Muscle of leg (tissue), 11 donors: ENCODE results near the gene TRIM29. TPM values are rescaled to one million over a fixed set of nuclear protein-coding genes. Genes with fewer than 3 reads are reported as not detected.
A peak's percentile ranks its signal among the peaks of the same experiment; 100 is the strongest.

Source experiments
- DNase-seq: peaks from one replicate; pipeline ENCODE4 v3.0.0; 2013
- H3K27ac ChIP-seq: one replicate; pipeline ENCODE4 v1.5.1; 2013; ENCODE audit warnings: mild to moderate bottlenecking, low read length, control low read depth
- H3K27me3 ChIP-seq: one replicate; pipeline ENCODE4 v1.6.1; 2013; ENCODE audit warnings: low read length; ENCODE audit not compliant: control insufficient read depth, insufficient read depth
- H3K36me3 ChIP-seq: one replicate; pipeline ENCODE4 v1.6.1; 2013; ENCODE audit warnings: low read length; ENCODE audit not compliant: control insufficient read depth, insufficient read depth
- H3K4me1 ChIP-seq: one replicate; pipeline ENCODE4 v1.6.1; 2013; ENCODE audit warnings: low read length; ENCODE audit not compliant: control insufficient read depth, insufficient read depth
- H3K4me3 ChIP-seq: one replicate; pipeline ENCODE4 v1.5.1; 2013; ENCODE audit warnings: low read length, control low read depth
- H3K9me3 ChIP-seq: replicated peaks from 2 replicates; pipeline ENCODE4 v1.6.1; 2013; ENCODE audit warnings: low read depth, low read length; ENCODE audit not compliant: control insufficient read depth
- WGBS: methylation state at CpG from one replicate; pipeline ENCODE4 v1.1.5; 2013; ENCODE audit warnings: missing lambda C conversion rate; ENCODE audit not compliant: insufficient coverage; 5-methylcytosine and 5-hydroxymethylcytosine counted together
- polyA plus RNA-seq, 8 donors: library from polyadenylated mRNA; unstranded; fragments of 120-200 nt; gene quantifications; one replicate each; pipeline versions ENCODE4 v1.2.1 to v1.2.3, GENCODE V29; 2013; ENCODE audit warnings: inconsistent platforms in 1 of 8, low replicate concordance in 1 of 8; ENCODE audit not compliant: insufficient read length in 8 of 8, insufficient read depth in 1 of 8
- total RNA-seq: library from RNA; stranded (reverse); fragments of 120-200 nt; gene quantifications from one replicate; pipeline ENCODE4 v1.2.4, GENCODE V29; 2013

TRIM29 gene
- total and polyA plus RNA-seq, 9 donors = 0.30 to 44.3 (median 0.52) TPM

DNA sequence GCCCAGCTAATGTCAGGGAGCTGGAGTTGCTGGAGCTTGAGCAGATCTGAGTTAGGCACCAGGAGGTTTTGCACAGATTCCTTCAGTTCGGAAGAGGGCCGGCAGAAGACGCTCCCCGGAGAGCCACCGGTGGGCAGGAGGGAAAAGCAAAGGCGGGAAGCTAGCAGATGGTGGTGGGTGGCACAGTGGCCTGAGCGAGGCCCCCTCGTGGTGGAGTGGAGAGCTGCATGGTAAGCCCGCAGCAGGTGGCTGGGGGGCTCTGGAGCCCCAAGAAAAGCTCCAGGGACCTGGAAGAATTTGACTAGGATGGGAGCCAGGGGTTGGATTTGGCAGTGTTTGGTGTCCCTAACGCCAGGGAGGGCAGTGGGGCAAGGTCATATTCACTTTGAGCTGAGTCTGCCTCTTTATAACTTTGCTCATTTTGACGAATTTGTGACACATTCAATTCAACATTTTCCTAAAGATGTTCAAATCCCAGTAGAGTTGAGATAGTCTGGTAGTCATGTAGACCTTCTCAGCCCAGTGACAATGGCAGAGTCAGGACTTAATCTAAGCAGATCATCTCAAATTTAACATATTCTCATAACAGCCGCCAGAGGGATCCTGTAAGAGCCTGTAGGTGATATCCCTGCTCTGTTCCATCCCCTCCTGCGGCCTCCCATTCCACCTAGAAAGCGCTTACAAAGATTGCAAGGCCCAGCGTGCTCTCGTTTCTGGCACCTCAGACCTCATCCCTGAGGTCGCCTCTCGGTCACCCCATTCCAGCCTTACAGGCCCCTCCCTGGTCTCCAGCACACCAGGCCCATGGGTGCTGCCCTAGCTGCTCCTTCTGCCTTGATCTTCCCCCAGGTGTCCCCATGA is 57.9 kb downstream of the TRIM29 start:
- Histone ChIP-seq H3K4me1 (peaks cover 12% of the 10 kb centered on the region), H3K27me3 (no peaks in the 10 kb centered on the region), H3K4me3 (no peak overlapping the region), H3K9me3 (no peaks in the 10 kb centered on the region), H3K27ac (no peak overlapping the region), H3K36me3 (no peaks in the 10 kb centered on the region)
- WGBS = 30% methylated on average over 16 of the region's 18 CpGs
- no peak for DNase-seq

GRCh38 chr11:120078397-120078796 is 59.5 kb downstream of the TRIM29 start:
- no peak for DNase-seq
- Histone ChIP-seq H3K9me3 (no peaks in the 10 kb centered on the region), H3K4me1 (peaks cover 25% of the 10 kb centered on the region), H3K4me3 (no peak overlapping the region), H3K27ac (no peak overlapping the region), H3K36me3 (no peaks in the 10 kb centered on the region), H3K27me3 (no peaks in the 10 kb centered on the region)
- WGBS = 35% methylated on average over 2 of the region's 5 CpGs

DNA sequence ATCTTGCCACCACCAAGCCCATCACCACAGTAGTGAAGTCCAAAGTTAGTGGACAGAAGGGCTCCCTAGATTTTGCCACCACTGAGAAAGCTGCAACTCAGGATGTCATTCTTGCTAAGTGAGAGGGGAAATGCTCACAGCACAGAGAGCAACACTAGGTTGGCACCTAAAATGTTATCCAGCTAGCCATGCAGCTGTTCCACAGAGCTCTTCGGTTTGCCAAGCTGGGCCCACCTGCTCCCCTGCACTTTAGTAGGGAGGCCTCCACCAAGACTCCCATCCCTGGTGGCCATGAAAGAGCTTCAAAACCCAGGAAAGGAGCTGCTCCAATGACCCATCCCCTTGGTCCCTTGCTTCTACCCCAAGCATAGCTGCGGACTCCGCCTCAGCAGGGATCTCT is 63.8 kb downstream of the TRIM29 start:
- WGBS = 50% methylated on average over 1 of the region's 3 CpGs
- no peaks in the 10 kb centered on the region for H3K9me3 ChIP-seq
- no peak overlapping the region for H3K4me3 ChIP-seq
- peak; percentile 59 for DNase-seq
- no peaks in the 10 kb centered on the region for H3K36me3 ChIP-seq
- H3K27ac ChIP-seq = peak overlapping the region; percentile 74
- H3K27me3 ChIP-seq = no peaks in the 10 kb centered on the region
- H3K4me1 ChIP-seq = peaks cover 29% of the 10 kb centered on the region

DNA sequence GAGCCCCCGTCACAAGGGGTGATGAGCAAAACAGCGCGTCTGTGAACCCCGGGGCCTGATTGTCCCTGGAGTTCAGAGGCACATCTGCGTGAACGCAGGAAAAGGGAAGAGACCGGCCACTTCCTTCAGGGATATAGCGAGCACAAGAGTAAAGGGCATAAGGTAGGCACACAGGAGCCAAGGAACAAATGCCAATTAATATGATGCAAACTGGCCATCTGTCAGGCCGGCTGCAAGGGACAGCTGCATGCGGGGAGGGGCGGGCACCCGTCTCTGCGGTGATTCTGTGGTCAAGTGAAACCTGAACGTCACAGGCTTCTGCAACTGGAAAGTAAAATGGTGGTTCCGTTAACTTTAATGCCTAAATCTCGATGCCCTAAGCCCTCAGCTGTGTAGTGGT is 64.7 kb downstream of the TRIM29 start:
- peak; percentile 76 for DNase-seq
- 66% methylated on average over 16 of the region's 16 CpGs for WGBS

DNA sequence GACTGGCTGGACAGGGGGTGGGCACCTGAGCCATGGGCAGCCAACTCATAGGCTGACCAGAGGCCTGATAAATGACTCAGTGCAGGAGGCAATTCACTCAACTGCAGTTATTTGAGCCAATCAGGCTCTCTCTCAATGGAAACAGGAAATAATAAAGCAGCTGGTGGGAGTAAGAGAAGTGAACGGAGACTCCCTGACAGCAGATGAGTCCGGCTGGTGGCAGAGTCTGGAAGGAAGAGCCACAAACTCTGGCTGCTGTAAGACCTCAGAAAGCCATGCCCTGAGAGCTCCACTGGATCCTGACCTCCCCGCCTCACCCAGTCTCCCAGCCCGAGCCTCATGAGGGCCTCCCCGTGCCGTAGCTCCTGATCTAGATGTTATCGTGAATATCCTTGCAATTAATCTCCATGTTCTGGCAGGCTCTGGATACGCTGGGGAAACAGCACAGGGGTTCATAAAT is 69.8 kb downstream of the TRIM29 start:
- Histone ChIP-seq H3K4me3 (no peak overlapping the region), H3K27me3 (no peaks in the 10 kb centered on the region), H3K4me1 (peaks cover 31% of the 10 kb centered on the region), H3K27ac (peak overlapping the region; percentile 42), H3K36me3 (no peaks in the 10 kb centered on the region), H3K9me3 (no peaks in the 10 kb centered on the region)
- DNase-seq = peak; percentile 86
- WGBS = 7% methylated on average over 8 of the region's 8 CpGs

More for the DNA sequence above, 64.7 kb downstream of the TRIM29 start:
- Histone ChIP-seq H3K4me1 (peaks cover 37% of the 10 kb centered on the region), H3K36me3 (no peaks in the 10 kb centered on the region), H3K9me3 (no peaks in the 10 kb centered on the region), H3K27ac (peak overlapping the region; percentile 74), H3K4me3 (no peak overlapping the region), H3K27me3 (no peaks in the 10 kb centered on the region)

DNA sequence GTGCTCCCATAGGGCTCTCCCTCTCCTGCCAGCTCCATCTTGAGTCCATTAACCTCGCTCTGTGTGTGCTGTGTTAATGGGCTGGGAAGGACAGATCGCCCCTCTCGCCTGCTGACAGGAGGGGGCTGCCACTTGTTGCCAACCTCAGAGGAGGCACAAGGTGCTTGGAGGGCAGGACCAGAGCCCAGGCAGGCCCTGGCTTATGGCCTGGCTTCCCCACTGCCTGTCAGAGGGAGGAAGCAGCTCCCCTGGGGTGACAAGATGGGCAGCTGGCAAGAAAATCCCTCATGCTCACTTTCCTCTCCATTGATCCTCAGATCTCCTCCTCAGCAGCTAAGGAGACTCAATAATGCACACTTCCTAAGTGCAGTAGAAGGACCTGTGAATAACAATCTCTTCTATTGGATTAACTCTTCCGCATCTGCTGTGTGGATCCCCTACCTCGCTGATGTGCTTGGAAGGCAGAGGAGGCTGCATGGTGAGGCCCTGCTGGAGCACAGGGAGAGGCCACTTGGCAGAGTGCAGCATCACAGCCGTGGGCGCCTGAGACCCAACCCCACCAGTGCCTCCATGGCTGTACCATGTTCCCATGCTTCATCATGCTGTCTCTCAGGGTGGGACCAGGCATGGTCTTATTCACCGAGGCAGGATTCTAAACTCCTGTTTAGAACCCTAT is 70.3 kb downstream of the TRIM29 start:
- no peak for DNase-seq
- Histone ChIP-seq H3K27ac (no peak overlapping the region), H3K36me3 (no peaks in the 10 kb centered on the region), H3K9me3 (no peaks in the 10 kb centered on the region), H3K4me1 (peaks cover 29% of the 10 kb centered on the region), H3K4me3 (no peak overlapping the region), H3K27me3 (no peaks in the 10 kb centered on the region)
- WGBS = 56% methylated on average over 8 of the region's 8 CpGs

GRCh38 chr11:120066738-120067437 is 71.0 kb downstream of the TRIM29 start:
- no peaks in the 10 kb centered on the region for H3K36me3 ChIP-seq
- WGBS = 35% methylated on average over 5 of the region's 11 CpGs
- no peak for DNase-seq
- H3K27me3 ChIP-seq = peaks cover 3% of the 10 kb centered on the region
- no peaks in the 10 kb centered on the region for H3K9me3 ChIP-seq
- H3K27ac ChIP-seq = no peak overlapping the region
- H3K4me3 ChIP-seq = no peak overlapping the region
- H3K4me1 ChIP-seq = peaks cover 32% of the 10 kb centered on the region

GRCh38 chr11:120065876-120066275 is 72.0 kb downstream of the TRIM29 start:
- 82% methylated on average over 1 of the region's 3 CpGs for WGBS
- DNase-seq = no peak
- no peak overlapping the region for H3K4me3 ChIP-seq
- H3K4me1 ChIP-seq = peaks cover 35% of the 10 kb centered on the region
- H3K36me3 ChIP-seq = no peaks in the 10 kb centered on the region
- no peaks in the 10 kb centered on the region for H3K9me3 ChIP-seq
- H3K27ac ChIP-seq = no peak overlapping the region
- peaks cover 9% of the 10 kb centered on the region for H3K27me3 ChIP-seq

GRCh38 chr11:120065176-120065575 is 72.7 kb downstream of the TRIM29 start:
- Histone ChIP-seq H3K4me3 (no peak overlapping the region), H3K27me3 (peaks cover 9% of the 10 kb centered on the region)

GRCh38 chr11:120064341-120064740 is 73.6 kb downstream of the TRIM29 start:
- WGBS = 97% methylated on average over 5 of the region's 7 CpGs
- Histone ChIP-seq H3K4me1 (peaks cover 37% of the 10 kb centered on the region), H3K4me3 (no peak overlapping the region), H3K36me3 (no peaks in the 10 kb centered on the region), H3K27ac (no peak overlapping the region), H3K27me3 (peaks cover 9% of the 10 kb centered on the region), H3K9me3 (no peaks in the 10 kb centered on the region)
- DNase-seq = no peak

More at GRCh38 chr11:120065176-120065575, 72.7 kb downstream of the TRIM29 start:
- H3K9me3 ChIP-seq = no peaks in the 10 kb centered on the region
- DNase-seq = no peak
- H3K27ac ChIP-seq = no peak overlapping the region
- H3K36me3 ChIP-seq = no peaks in the 10 kb centered on the region
- WGBS = 87% methylated on average over 4 of the region's 4 CpGs
- H3K4me1 ChIP-seq = peaks cover 37% of the 10 kb centered on the region
